Measurements from ENCODE around the gene C2CD2.
"Not testable (repeated sequence)": the region's sequence is repeated elsewhere in the genome, so short reads cannot be mapped to it uniquely, and the experiment has no call there.

The C2CD2 gene

GRCh38 chr21:41956926-41957729 lies 3.3 kb upstream of the C2CD2 start:
- peak; percentile 95 for DNase-seq

- DNase-seq, result no peak
These were observed 1.7 kb upstream of the C2CD2 start for GRCh38 chr21:41955516-41955915.

- DNase-seq, result no peak
These were observed 1.1 kb upstream of the C2CD2 start for GRCh38 chr21:41954654-41955499.

GRCh38 chr21:41953249-41953830 lies 478 bp downstream of the C2CD2 start:
- peak; percentile 59 for DNase-seq

GRCh38 chr21:41952568-41953248 lies 1.1 kb downstream of the C2CD2 start:
- DNase-seq, result peak; percentile 54

- no peak for DNase-seq
These were observed 1.8 kb downstream of the C2CD2 start for GRCh38 chr21:41951876-41952567.

- no peak for DNase-seq
These were observed 2.9 kb downstream of the C2CD2 start for GRCh38 chr21:41950941-41951351.

GRCh38 chr21:41949631-41950030 lies 4.2 kb downstream of the C2CD2 start:
- not testable (repeated sequence) for DNase-seq

GRCh38 chr21:41948901-41949300 lies 4.9 kb downstream of the C2CD2 start:
- no peak for DNase-seq

GRCh38 chr21:41948078-41948895 lies 5.5 kb downstream of the C2CD2 start:
- DNase-seq, result no peak

GRCh38 chr21:41945982-41946381 lies 7.8 kb downstream of the C2CD2 start:
- no peak for DNase-seq

GRCh38 chr21:41943851-41944250 lies 10.0 kb downstream of the C2CD2 start:
- no peak for DNase-seq

GRCh38 chr21:41942457-41942856 lies 11.4 kb downstream of the C2CD2 start:
- no peak for DNase-seq

- DNase-seq, result no peak
These were observed 11.9 kb downstream of the C2CD2 start for GRCh38 chr21:41941941-41942340.

GRCh38 chr21:41940431-41940830 lies 13.4 kb downstream of the C2CD2 start:
- no peak for DNase-seq

- no peak for DNase-seq
These were observed 14.4 kb downstream of the C2CD2 start for GRCh38 chr21:41939391-41939790.

GRCh38 chr21:41933313-41934079 lies 20.3 kb downstream of the C2CD2 start:
- no peak for DNase-seq

- DNase-seq, result peak; percentile 98
These were observed 21.1 kb downstream of the C2CD2 start for GRCh38 chr21:41932576-41933312.

GRCh38 chr21:41932191-41932575 lies 21.6 kb downstream of the C2CD2 start:
- no peak for DNase-seq

GRCh38 chr21:41931041-41931451 lies 22.8 kb downstream of the C2CD2 start:
- DNase-seq, result no peak

Measured in OCI-M1 (cell line).